ENCODE measurements around the gene FAF2. TPM values are rescaled to one million over a fixed set of nuclear protein-coding genes. Genes with fewer than 3 reads are reported as not detected.
"Not testable (repeated sequence)": the region's sequence is repeated elsewhere in the genome, so short reads cannot be mapped to it uniquely, and the experiment has no call there.

FAF2 gene
- total RNA-seq, 1 experiment from 2014 or later = 66.9 TPM

GRCh38 chr5:176454724-176455394 is 6.7 kb downstream of the FAF2 start:
- DNase-seq (ENCODE audit: low read depth) = no peak

DNA sequence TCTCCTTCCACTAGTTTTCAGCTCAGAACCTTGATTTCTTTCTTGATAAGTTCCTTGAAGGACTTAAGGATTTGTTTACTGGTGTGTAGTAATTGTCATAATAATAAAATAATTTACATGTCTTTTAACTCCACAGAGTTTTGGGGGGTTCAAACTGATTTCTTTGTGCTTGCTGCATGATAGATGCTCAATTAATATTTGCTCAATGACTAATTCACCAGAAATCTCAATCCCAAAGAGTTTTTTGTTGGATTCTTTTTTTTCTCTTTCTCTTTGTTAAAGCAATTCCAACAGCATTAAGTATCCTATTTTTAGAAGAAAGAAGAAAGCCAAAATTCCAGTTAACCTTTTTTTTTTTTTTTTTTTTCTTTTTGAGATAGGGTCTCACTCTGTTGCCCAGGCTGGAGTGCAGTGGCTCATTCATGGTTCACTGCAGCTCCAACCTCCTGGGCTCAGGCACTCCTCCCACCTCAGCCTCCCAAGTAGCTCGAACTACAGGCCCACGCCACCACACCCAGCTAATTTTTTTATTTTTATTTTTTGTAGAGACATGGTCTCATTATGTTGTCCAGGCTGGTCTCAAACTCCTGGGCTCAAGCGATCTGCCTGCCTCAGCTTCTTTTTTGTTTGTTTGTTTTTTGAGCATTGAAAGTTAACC is 10.8 kb downstream of the FAF2 start:
- no peak for DNase-seq (ENCODE audit: low read depth)

GRCh38 chr5:176461349-176461748 is 13.2 kb downstream of the FAF2 start:
- no peak for DNase-seq (ENCODE audit: low read depth)

DNA sequence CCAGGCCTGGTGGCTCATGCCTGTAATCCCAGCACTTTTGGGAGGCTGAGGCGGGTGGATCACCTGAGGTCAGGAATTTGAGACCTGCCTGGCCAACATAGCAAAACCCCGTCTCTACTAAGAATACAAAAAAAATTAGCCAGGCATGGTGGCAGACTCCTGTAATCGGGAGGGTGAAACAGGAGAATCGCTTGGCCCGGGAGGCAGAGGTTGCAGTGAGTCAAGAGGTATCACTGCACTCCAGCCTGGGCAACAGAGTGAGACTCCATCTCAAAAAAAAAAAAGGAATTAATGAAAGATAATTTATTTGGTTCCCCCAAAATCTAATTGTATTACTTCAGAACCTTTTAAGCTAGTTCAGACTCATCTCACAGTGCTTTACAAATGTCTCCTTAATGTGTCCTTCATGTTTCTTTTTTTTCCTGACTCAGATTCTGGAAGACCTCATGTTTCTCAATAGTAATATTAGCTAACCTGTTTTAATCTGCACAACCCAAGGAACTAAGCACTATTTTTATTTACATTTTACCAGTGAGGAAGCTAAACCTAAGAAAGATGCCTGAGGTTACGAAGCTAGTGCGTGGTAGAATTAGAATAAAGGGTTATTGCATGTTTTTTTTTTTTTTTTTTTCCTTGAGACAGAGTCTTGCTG is 15.1 kb downstream of the FAF2 start:
- DNase-seq (ENCODE audit: low read depth) = no peak

DNA sequence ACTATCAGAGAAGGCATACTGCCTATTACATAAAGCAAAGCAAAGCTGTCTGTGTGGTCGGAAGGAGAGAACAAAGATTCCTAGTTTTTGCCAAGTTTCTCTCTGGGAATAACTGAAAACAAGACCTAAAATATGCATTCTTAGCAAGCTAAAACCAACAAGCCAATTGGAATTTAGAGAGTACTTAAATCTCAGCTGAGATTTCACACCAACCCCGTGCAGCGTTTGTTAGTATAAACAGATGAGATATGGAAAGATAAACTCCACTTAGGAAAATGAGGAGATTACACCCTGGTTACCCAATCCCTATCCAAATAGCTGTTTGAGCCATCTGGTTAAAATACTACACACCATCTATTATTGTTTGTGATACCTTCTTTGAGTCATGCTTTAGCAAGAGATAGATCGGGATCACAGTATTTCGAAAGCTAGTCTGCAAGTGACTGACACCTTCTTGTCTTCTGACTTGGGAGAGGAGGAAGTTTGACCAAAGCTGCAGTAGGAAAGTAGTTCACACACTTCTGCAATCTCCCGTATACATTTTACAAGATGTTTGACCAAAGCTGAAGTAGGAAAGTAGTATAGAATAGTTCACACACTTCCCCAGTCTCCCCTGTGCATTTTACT is 18.2 kb downstream of the FAF2 start:
- no peak for DNase-seq (ENCODE audit: low read depth)

DNA sequence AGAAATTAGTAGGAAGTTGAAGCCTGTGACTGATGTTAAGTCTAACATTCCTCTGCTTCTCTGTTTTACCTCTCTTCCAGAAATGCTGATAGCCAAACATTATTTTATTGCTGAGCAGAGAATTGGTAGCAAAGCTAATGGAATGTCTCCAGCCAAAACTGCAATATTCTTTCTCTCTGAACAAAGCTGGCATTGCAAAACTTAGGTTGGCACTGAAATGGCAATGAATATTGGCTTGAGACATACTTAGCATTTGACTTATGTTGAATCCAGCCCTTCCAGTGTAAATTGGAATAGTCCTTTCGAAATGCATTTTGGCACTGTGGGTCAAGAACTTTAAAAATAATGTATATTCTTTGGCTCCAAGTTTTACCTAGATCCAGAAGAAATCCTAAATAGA is 21.1 kb downstream of the FAF2 start:
- no peak for DNase-seq (ENCODE audit: low read depth)

DNA sequence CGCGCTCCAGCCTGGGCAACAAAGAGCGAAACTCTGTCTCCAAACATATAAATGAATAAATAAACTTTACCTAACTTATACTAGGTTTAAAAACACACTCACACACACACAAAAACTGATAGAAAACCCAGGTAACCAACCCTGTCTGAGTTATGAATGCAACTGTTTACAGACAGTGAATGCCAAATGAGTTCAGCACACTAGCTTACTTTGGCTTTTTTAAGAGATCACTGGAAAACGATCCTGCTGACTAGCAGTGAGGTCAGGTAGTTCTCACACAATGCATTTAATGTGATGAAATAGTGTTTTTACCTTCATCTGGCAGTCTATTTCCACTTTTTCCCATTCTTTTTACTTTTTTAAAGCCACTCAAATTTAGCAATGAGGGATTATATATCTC is 22.4 kb downstream of the FAF2 start:
- no peak for DNase-seq (ENCODE audit: low read depth)

DNA sequence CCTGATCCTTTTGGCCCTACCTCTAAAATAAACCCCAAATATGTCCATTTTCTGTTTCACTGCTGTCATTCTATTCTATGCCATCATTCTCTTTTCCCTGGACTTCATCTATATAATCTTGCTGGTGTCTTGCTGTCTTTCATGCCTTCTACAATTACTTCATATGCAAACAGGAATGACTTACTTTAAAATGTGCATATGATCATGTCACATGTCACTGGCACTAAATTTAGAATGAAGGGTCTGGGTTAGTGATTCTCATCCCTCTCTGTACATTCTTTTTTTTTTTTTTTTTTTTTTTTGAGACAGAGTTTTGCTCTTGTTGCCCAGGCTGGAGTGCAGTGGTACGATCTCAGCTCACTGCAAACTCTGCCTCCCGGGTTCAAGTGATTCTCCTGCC is 22.9 kb downstream of the FAF2 start:
- no peak for DNase-seq (ENCODE audit: low read depth)

DNA sequence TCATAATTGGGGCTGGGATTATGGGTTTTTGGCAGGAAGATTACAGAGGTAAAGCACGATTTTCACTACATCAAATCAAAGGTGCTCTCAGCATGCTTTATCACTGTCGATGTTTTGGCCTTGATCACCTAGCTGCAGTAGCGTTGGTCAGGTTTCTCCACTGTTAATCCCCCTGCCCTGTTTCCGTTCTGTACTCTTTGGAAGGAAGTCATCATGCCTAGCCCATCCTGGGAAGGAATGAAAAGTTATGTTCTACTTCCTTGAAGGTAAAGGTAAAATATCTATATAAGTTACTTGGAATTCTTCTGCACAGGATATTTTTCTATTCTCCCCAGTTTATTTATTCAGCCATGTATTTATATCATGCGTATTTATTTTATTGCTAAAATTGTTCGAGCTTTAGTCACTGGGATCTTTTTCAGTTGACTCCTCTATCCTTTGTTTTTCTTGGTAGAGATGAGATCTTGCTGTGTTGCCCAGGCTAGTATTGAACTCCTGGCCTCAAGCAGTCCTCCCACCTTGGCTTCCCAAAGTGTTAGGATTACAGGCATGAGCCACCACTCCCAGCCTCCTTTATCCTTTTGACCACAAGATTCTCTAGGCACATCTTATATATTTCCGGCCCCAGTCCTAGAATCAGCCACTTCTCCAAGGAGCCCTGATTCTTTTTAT is 25.3 kb downstream of the FAF2 start:
- DNase-seq (ENCODE audit: low read depth) = no peak

DNA sequence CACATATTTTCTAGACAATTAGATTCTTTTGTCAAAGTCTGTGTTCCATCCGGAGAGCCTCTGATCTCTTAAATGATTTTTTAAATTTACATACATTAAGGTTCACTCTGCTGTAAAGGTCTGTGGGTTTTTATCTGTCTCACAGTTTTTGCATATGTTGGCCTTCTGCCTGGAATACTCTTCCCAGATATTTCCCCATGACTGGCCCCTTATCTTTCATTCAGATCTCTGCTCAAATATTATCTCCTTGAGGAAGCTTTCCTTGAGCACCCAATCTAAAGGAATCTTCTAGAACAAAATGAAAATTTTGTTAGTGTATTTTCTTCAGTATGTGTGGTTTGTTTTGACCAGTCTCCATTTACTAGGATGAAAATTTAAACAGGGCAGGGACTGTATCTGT is 26.3 kb downstream of the FAF2 start:
- DNase-seq (ENCODE audit: low read depth) = no peak

DNA sequence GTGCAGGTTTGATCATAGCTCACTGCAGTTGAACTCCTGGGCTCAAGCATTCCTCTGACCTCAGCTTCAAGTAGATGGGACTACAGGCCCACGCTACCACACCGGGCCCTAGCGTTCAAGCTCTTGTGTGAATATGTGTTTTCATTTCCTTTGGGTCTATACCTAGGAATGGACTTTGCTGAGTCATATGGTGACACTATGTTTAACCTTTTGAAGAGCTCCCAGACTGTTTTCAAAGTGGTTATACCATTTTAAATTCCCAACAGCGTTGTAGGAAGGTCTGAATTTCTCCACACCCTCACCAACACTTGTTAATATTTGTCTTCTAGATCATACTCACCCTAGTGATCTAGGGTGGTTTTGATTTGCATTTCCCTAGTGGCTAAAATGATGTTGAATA is 33.5 kb downstream of the FAF2 start:
- peak; percentile 62 for DNase-seq (ENCODE audit: low read depth)

DNA sequence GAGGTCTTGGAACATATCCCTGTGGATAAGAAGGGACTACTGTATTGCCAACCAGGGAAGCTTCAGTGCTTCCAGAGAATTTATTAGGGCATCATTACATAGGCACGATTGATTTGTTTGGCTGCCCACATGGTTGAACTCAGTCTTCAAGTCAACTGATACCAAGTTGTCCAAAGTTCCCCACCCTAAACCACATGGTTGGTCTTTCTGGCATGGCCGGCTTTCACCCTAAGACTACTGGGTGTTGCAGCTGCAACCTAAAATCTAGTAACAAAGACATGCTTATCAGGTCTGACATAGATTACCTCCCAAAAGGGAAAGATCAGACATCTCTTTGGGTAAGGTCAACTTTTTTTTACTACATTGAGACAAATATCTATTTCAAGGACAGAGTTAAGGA is 37.0 kb downstream of the FAF2 start:
- no peak for DNase-seq (ENCODE audit: low read depth)

GRCh38 chr5:176486189-176486757 is 38.1 kb downstream of the FAF2 start:
- no peak for DNase-seq (ENCODE audit: low read depth)

DNA sequence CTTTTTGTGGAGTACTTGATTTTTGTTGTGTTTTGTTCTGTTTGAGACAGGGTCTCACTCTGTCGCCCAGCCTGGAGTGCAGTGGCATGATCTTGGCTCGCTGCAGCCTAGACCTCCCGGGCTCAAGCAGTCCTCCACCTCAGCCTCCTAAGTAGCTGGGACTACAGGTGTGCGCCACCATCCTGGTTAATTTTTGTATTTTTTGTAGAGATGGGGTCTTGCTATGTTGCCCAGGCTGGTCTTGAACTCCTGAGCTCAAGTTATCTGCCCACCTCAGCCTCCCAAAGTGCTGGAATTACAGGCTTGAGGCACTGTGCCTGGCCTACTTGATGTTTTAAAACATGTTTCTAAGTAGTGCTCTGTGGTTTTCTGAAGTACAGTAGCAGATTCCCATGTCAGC is 39.0 kb downstream of the FAF2 start:
- not testable (repeated sequence) for DNase-seq (ENCODE audit: low read depth)

- no peak for DNase-seq (ENCODE audit: low read depth)
These were observed 40.9 kb downstream of the FAF2 start for GRCh38 chr5:176489077-176489476.

- no peak for DNase-seq (ENCODE audit: low read depth)
These were observed 42.1 kb downstream of the FAF2 start for GRCh38 chr5:176490301-176490700.

GRCh38 chr5:176491101-176491502 is 42.9 kb downstream of the FAF2 start:
- DNase-seq (ENCODE audit: low read depth) = no peak

DNA sequence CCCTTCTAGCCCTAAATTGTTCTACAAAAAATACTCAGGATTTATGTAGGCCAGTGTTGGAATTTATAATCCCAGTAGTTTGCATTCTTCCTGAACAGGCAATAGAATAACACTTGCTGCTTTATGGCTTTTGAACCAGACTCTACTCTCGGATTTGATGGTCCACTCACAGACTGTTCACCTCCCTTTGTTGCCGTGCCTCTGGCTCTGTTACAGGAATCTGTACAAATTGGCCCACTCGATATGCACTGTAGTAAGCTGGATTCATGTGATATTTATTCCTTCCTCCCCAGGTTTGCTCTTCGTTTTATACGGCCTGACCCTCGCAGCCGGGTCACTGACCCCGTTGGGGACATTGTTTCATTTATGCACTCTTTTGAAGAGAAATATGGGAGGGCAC is 43.7 kb downstream of the FAF2 start:
- no peak for DNase-seq (ENCODE audit: low read depth)

DNA sequence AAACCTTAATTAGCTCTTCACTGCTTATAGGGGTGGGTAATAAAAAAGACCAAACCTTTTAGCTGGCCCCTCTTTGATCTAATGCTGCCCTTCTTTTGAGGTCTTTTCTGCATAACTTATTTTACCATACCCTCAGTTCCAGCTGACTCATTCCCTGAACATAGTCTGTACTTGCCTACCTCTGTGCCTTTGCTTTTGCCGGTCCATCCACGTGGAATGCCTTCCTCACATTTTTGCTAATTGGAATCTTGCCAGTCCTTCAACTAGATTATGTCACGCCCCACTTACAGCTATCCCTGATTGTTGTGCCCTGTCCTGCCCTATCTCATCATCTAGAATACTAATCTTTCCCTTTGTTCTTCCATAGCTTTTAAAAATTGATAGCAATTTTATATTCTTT is 44.2 kb downstream of the FAF2 start:
- no peak for DNase-seq (ENCODE audit: low read depth)

DNA sequence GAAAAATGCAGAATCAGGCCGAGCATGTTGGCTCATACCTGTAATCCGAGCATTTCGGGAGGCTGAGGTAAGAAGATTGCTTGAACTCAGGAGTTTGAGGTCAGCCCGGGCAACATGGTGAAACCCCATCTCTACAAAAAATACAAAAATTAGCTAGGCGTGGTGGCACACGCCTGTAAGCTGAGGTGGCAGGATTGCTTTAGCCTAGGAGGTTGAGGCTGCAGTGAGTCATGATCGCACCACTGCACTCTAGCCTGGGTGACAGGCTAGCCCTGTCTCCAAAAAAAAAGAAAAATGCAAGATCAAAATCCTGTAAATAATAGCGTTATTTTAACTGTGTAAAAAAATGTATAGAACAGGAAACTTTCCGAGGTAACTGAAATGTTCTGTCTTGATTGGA is 49.7 kb downstream of the FAF2 start:
- DNase-seq (ENCODE audit: low read depth) = peak; percentile 48

- no peak for DNase-seq (ENCODE audit: low read depth)
These were observed 51.1 kb downstream of the FAF2 start for GRCh38 chr5:176499273-176499672.

DNA sequence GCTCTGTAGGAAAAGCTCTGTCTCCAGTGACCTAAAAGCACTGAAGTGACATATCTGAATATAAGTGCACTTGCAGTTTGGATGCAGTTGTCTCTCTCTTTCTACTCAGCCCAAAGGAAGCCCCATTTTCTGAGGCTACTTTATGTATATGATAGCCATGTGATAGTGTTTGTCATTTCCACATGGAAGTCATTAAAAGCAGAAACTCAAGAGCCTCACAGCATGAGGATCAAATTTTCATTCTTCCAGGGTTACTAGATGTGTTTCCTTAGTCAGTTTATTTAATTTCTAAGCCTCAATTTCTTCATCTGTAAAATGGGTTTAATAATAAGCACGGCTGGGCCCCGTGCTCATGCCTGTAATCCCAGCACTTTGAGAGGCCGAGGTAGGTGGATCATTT is 52.3 kb downstream of the FAF2 start:
- DNase-seq (ENCODE audit: low read depth) = no peak

Data from HT1080 (cell line).